D721Med (cell line): ENCODE data around the gene TTR.

Experiments used
- DNase-seq: peaks from one replicate; pipeline ENCODE4 v3.0.0; 2011; ENCODE audit warnings: low spot score; ENCODE audit not compliant: insufficient read length
- FAIRE-seq: peaks from 2 replicates; lab custom pipeline; 2011; peaks lifted over from hg19 to GRCh38; lab: Jason Lieb, UNC
- TF ChIP-seq, protein P1 (sequence below): IDR thresholded peaks from 2 replicates; pipeline ENCODE4 v1.5.1; 2012; ENCODE audit warnings: mild to moderate bottlenecking, control low read depth; ENCODE audit not compliant: insufficient read depth; ENCODE audit errors: missing control alignments

Gene TTR

DNA sequence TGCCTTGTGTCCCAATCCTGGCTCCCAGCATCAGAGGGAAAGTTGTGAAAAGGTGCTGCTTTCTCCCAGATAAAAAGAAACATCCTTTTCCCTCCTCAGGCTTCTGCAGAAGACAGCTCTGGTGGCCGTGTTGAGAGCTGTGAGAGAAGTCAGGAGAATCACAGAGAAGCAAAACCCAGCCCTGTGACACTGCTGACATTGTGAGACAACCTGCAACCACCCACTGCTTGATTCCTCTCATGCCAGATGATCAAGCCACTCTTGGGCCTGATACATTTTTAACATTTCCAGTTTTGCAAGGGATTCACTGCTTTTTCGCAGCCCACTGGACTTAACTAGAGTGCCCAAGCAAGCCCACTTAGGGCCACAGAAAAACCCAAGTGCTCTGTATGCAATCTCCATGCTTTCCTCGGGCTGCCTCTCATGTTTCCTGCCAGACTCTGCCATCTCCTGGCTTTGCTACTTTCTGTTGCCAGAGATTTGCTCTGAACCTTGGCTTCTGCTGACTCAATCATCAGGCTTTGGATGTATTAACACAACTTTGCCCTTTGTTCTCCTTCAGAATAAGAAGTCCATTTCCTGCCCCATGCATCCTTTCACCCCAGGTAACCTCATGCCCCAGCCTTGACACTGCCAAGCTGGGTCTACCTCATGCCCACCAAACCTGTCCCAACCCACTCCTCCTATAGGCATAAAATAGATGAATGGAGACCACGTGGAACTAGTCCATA, 24.9 kb upstream of the TTR start:
- DNase-seq (no peak), FAIRE-seq (no peak)
- TF ChIP-seq, protein P1, sequence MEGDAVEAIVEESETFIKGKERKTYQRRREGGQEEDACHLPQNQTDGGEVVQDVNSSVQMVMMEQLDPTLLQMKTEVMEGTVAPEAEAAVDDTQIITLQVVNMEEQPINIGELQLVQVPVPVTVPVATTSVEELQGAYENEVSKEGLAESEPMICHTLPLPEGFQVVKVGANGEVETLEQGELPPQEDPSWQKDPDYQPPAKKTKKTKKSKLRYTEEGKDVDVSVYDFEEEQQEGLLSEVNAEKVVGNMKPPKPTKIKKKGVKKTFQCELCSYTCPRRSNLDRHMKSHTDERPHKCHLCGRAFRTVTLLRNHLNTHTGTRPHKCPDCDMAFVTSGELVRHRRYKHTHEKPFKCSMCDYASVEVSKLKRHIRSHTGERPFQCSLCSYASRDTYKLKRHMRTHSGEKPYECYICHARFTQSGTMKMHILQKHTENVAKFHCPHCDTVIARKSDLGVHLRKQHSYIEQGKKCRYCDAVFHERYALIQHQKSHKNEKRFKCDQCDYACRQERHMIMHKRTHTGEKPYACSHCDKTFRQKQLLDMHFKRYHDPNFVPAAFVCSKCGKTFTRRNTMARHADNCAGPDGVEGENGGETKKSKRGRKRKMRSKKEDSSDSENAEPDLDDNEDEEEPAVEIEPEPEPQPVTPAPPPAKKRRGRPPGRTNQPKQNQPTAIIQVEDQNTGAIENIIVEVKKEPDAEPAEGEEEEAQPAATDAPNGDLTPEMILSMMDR, result no peak

DNA sequence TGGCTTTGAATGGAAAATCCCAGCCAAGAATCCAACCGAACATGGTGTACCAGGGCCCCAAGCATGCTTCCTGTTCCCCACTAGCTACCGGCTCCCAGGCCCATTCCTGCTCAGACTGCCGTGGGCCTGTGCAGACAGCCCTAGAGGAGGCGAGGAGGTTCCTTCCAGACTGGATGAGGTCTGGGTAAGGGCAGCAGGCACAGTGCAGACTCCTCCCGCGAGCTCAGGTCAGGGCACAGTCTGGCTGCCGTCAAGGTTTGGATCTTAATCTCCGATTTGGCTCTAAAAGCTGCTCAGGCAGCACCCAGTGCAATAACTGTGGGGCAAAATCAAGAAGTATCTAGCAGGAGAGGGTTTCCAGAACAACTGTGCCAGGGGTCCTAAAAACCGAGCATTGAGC, 19.3 kb upstream of the TTR start:
- DNase-seq, result no peak
- TF ChIP-seq, protein P1, result no peak
- FAIRE-seq, result no peak

DNA sequence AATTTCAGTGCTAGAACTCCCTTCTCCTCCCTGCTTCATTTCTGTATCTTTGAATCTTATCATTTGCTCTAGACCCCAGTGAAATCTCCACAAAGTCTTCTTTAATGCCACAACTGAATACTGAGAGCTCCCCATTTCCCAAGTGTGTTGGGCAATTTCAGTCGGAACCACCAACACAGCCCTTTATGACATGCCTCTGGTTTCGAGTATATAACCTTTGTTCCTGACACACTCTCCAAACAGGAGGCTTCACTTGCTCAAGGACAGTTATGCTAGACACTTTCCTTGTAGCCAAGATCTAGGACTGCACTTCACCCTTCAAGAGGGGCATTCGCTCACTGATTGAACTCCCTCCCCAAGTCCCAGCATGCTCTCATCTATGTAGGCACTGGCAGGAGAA, 18.6 kb upstream of the TTR start:
- DNase-seq (no peak), FAIRE-seq (no peak)
- TF ChIP-seq, protein P1, result no peak

DNA sequence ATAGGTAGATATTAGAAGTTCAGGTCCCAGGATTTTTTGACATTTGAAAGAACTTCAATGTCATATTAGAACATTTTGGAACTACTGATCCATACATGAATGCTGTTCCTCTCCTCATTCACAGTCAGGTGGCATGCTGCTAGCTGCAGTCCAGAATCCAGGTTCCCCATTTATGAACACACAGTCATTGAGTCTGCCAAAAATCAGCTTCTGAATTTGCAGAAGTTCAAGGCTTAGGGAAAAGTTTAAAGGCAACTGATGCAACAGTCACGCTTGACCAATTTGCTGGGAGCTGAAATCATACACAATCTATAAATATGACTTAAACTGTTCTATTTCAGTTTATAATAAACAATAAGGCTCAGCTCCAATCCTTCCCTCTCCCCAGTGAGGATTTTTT, 17.3 kb upstream of the TTR start:
- TF ChIP-seq, protein P1, result no peak
- FAIRE-seq (peak; percentile 16), DNase-seq (no peak)

DNA sequence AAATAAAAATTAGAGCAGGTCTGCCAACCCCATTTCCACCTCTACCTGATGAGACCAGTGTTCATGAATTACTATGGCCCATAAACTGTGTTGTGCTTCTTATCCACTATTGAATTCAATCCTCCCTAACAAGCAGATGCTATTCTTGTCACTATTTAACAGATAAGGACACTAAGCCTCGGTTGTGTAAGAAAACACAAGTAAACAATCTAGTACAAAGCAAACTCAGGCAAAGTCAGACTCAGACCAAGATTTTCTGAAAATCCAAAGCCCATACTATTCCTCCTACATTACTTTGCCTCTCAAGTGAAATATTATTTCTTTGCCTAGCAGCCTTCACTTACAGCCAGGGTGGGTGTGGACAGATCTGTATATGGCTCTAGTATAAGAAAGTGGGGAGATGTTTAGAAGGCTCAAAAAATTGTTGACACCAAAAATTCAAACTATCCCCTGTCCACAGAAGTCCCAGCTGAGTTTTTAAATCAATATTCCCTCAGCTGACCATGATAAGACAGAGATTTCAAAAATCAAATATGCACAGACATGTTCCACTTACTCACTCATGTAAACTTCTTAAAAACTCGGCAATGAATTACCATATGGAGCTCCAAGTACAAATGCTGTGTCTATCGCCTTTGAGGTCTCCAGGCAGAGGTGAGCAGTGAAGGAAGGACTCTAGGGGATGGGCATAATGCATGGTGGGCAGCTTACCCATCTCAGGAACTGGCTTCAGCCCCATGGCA, 16.0 kb upstream of the TTR start:
- DNase-seq (no peak), FAIRE-seq (peak; percentile 44)
- TF ChIP-seq, protein P1, result no peak

DNA sequence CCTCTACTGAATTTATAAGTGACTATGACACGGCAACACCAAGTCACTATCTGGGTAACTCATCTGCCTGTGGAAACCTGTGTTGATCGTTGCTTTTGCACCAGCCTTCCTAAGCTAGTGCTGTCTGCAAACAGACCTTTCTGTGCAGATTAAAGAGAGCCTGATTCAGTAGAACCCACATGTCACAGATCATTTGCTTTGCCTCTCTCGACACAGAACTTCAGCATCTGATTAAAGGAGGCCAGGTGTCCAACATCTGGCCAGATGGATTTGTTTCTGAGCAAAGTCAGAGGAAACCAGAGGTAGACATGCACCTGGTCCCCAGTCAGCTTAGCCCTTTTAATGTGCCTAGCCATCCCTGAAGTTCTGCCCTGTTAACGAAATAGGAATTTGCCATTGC, 15.0 kb upstream of the TTR start:
- TF ChIP-seq, protein P1, result no peak

DNA sequence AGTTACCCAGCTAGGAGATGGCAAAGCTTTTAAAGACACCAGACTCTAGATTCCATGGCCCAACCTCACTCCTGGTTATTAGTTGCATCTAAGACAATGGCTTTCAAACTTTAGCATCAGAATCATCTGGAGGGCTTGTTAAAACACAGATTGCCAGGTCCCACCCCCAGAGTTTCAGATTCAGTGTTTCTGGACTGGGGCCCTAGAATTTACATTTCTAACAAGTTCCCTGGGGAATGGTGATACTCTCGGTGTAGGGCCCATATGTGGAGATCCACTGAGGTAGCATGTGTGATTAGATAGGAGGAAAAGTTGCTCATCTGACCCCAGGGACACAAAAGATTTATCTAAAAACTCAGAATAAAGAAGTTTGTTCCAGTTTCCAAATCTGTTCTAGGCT, 14.5 kb upstream of the TTR start:
- no peak for FAIRE-seq
- TF ChIP-seq, protein P1, result no peak
- no peak for DNase-seq

More for the DNA sequence above, 15.0 kb upstream of the TTR start:
- FAIRE-seq (no peak), DNase-seq (no peak)
